K562 (cell line): ENCODE measurements around the gene DNAH3. TPM values are rescaled to one million over a fixed set of nuclear protein-coding genes. Genes with fewer than 3 reads are reported as not detected.

ENCODE experiments used
- ARID1B ChIP-seq: fragments of 450-650 bp; IDR thresholded peaks from 2 replicates; pipeline ENCODE4 v1.6.1; 2016; ENCODE audit warnings: antibody characterized with exemption, mild to moderate bottlenecking, inconsistent platforms
- BHLHE40 ChIP-seq: IDR thresholded peaks from 2 replicates; pipeline ENCODE4 v1.6.1; 2011; ENCODE audit warnings: low read length, improper control_type of control experiment
- C11orf30 ChIP-seq: fragments of 450-650 bp; IDR thresholded peaks from 2 replicates; pipeline ENCODE4 v1.6.1; 2016; ENCODE audit warnings: low read depth, mild to moderate bottlenecking
- DPF2 ChIP-seq: fragments of 450-650 bp; IDR thresholded peaks from 2 replicates; pipeline ENCODE4 v1.6.1; 2016
- E4F1 ChIP-seq: fragments of 250-450 bp; sonication (Bioruptor Pico); IDR thresholded peaks from 2 replicates; pipeline ENCODE4 v1.5.0; 2021; ENCODE audit warnings: mild to moderate bottlenecking, borderline replicate concordance
- EP300 ChIP-seq: IDR thresholded peaks from 2 replicates; pipeline ENCODE4 v1.6.1; 2012; ENCODE audit warnings: low read length, improper control_type of control experiment
- FOXK2 ChIP-seq, 2 experiments: fragments of 450-650 bp; IDR thresholded peaks in 1 of 2; conservative IDR thresholded peaks in 1 of 2; 2 replicates each; pipeline ENCODE4 v1.6.1; 2016; ENCODE audit warnings: low read depth in 2 of 2, mild to moderate bottlenecking in 1 of 2
- GABPA ChIP-seq: fragments of 200-800 bp; sonication (Bioruptor generic); conservative IDR thresholded peaks from 2 replicates; pipeline ENCODE4 v1.6.1; 2016; ENCODE audit warnings: low read depth, missing genetic modification characterization, missing compliant biosample characterization
- MAFG ChIP-seq: fragments of 450-650 bp; conservative IDR thresholded peaks from 2 replicates; pipeline ENCODE4 v1.6.1; 2016; ENCODE audit warnings: missing genetic modification characterization, missing compliant biosample characterization
- SMARCE1 ChIP-seq: fragments of 450-650 bp; IDR thresholded peaks from 2 replicates; pipeline ENCODE4 v1.7.1; 2016; ENCODE audit warnings: mild to moderate bottlenecking
- SPI1 ChIP-seq: IDR thresholded peaks from 2 replicates; pipeline ENCODE4 v1.6.1; 2011; ENCODE audit warnings: low read depth, low read length, control low read depth, borderline replicate concordance
- TEAD4 ChIP-seq, 2 experiments: sonication (generic) in 1 of 2; formaldehyde crosslinking in 1 of 2; IDR thresholded peaks; 2 replicates each; pipeline versions ENCODE4 v1.6.1 to v1.8.0; 2012 to 2022; ENCODE audit warnings: borderline replicate concordance in 1 of 2, inconsistent platforms in 1 of 2, low read length in 1 of 2, mild to moderate bottlenecking in 1 of 2, missing genetic modification reagents in 1 of 2
- ZBTB11 ChIP-seq, 3 experiments: fragments of 200-800 bp in 1 of 3; fragments of 250-450 bp in 1 of 3; fragments of 450-650 bp in 1 of 3; sonication (Bioruptor Pico) in 1 of 3; sonication (Bioruptor generic) in 1 of 3; formaldehyde crosslinking in 1 of 3; IDR thresholded peaks; 2 replicates each; pipeline versions ENCODE4 v1.6.1 to v1.8.0; 2016 to 2022; ENCODE audit warnings: mild to moderate bottlenecking in 2 of 3, missing genetic modification characterization in 2 of 3, missing compliant biosample characterization in 1 of 3, moderate library complexity in 1 of 3
- ZBTB34 ChIP-seq: fragments of 250-450 bp; sonication (Bioruptor Pico); IDR thresholded peaks from 2 replicates; pipeline ENCODE4 v1.8.0; 2021; ENCODE audit warnings: mild to moderate bottlenecking, moderate library complexity
- ZNF592 ChIP-seq: fragments of 450-650 bp; IDR thresholded peaks from 2 replicates; pipeline ENCODE4 v1.6.1; 2017; ENCODE audit warnings: antibody characterized with exemption, mild to moderate bottlenecking
- polyA plus RNA-seq, 8 experiments: library from polyadenylated mRNA; depleted of rRNA in 4 of 8; stranded (reverse) in 5 of 8; unstranded in 3 of 8; fragments of >200 nt; fragmentation: Nextera tagmentation in 2 of 8; fragmentation: Illumina TruSeq in 1 of 8; extraction: Ambion mirVana in 2 of 8; extraction: Trizol in 1 of 8; gene quantifications; 2 replicates each; pipeline versions ENCODE4 v1.2.1 to v1.2.3, GENCODE V29; 2011 to 2014; ENCODE audit warnings: inconsistent platforms in 1 of 8, missing spikeins in 1 of 8
- total RNA-seq, 7 experiments: library from RNA; depleted of rRNA in 6 of 7; stranded (reverse); fragments of >200 nt in 6 of 7; fragmentation: Illumina TruSeq in 2 of 7; extraction: Trizol in 2 of 7; gene quantifications; 2 replicates each; pipeline versions ENCODE4 v1.2.1 to v1.2.3, GENCODE V29; 2011 to 2021; ENCODE audit warnings: low replicate concordance in 1 of 7

Gene DNAH3
- total and polyA plus RNA-seq, 9 of the 15 experiments (the other 6 are each of a cell fraction or from before 2014, with no cell fraction given) = 0.32 to 0.84 (median 0.44) TPM

GRCh38 chr16:20904507-20905081 is 246.1 kb downstream of the DNAH3 start (continued):
- 0 out of 2 replicates have a peak, but pooled peaks have one; percentile 27 for TF ChIP-seq ZNF592
- peak; percentile 50 for TF ChIP-seq BHLHE40
- TF ChIP-seq ZBTB34 (CRISPR knock-in tag) = no peak
- peak; percentile 5; the same call in 1 of the 2 replicates for TF ChIP-seq EP300
- peak; percentile 89 for TF ChIP-seq SMARCE1
- 0 out of 6 replicates have a peak, but pooled peaks of 1 of the 3 experiments have one; percentile 34 for TF ChIP-seq ZBTB11 (CRISPR knock-in tag; IDR thresholded peaks at IDR 0.05)
- TF ChIP-seq ARID1B = peak; percentile 81
- no peak for TF ChIP-seq E4F1 (CRISPR knock-in tag)
- TF ChIP-seq C11orf30 = peak; percentile 11; the same call in 1 of the 2 replicates
- peak; percentile 64 to 66; a peak in 1 of 4 replicates for TF ChIP-seq FOXK2 (conservative IDR thresholded peaks at IDR 0.05 in 1 of 2, IDR thresholded peaks at IDR 0.05 in 1 of 2; ENCODE audit: low read depth in 2 of 2)
- TF ChIP-seq DPF2 = peak; percentile 85
- peak; percentile 45; the same call in 1 of the 2 replicates for TF ChIP-seq TEAD4 (IDR thresholded peaks at IDR 0.05; ENCODE audit: low read length)
- no peak for TF ChIP-seq TEAD4 (CRISPR knock-in tag; IDR thresholded peaks at IDR 0.05; ENCODE audit: borderline replicate concordance)
- peak; percentile 34; the same call in 1 of the 2 replicates for TF ChIP-seq MAFG (tag)
- peak; percentile 59 for TF ChIP-seq GABPA (tag)
- TF ChIP-seq SPI1 = peak; percentile 97
